Kidney tubule cell (primary cell): ENCODE results near the gene PIKFYVE.
A peak's percentile ranks its signal among the peaks of the same experiment; 100 is the strongest.
"Not testable (repeated sequence)": the region's sequence is repeated elsewhere in the genome, so short reads cannot be mapped to it uniquely, and the experiment has no call there.

Experiments used
- DNase-seq: peaks from one replicate; pipeline ENCODE4 v3.0.0-alpha.2; 2018; ENCODE audit warnings: low spot score

The PIKFYVE gene

GRCh38 chr2:208254118-208254870, 11.8 kb upstream of the PIKFYVE start:
- DNase-seq = peak; percentile 76

- DNase-seq = peak; percentile 94
These were observed 11.0 kb upstream of the PIKFYVE start, which contains the start of gene IDH1 for GRCh38 chr2:208254871-208255556. Gene IDH1, minus strand, starts transcription at chr2:208255071. Its CDS starts 3,520 bp downstream, at chr2:208251551.

- no peak for DNase-seq
These were observed 10.4 kb upstream of the PIKFYVE start for GRCh38 chr2:208255557-208256106.

DNA sequence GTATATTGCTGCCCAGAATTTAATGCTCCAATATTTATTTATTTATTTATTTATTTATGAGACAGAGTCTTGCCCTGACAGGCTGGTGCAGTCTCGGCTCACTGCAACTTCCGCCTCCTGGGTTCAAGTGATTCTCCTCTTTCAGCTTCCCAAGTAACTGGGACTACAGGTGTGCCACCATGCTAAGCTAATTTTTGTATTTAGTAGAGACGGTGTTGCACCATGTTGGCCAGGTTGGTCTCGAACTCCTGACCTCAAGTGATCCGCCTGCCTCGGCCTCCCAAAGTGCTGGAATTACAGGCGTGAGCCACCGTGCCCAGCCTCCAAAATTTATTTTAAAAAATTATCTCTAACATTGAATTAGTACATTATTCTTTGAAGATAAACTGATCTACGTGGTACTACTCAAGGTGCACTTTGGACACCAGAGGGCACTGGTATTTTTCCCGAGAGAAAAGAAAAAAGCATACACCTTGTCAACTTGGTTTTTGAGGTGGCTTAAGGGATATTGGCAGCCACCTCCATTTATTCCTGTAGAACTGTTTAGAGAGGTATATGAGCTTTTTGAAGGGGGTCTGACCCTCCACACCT, 9.8 kb upstream of the PIKFYVE start:
- peak; percentile 22 for DNase-seq

DNA sequence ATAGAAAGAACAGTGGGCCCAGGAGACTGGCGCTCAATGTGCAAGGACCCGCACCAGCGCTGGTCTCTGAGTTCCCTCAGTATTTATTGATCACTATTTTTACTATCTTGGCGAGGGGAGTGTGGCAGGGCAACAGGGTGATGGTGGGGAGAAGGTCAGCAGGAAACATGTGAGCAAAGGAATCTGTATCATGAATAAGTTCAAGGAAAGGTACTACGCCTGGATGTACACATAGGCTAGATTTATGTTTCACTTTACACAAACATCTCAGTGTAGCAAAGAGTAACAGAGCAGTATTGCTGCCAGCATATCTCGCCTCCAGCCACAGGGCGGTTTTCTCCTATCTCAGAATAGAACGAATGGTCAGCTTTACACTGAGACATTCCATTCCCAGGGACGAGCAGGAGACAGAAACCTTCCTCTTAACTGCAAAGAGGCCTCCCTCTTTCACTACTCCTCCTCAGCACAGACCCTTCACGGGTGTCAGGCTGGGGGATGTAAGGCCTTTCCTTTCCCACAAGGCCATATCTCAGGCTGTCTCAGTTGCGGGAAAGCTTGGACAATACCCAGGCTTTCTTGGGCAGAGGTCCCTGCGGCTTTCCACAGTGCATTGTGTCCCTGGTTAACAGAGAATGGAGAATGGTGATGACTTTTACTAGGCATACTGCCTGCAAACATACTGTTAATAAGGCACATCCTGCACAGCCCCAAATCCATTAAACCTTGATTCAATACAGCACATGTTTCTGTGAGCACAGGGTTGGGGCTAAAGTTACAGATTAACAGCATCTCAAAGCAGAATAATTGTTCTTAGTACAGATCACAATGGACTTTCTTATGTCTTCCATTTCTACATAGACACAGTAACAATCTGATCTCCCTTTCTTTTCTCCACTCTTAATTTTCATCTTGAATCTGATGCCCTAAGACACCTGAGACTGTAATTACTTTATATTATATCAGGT, 8.9 kb upstream of the PIKFYVE start:
- DNase-seq = not testable (repeated sequence)

DNA sequence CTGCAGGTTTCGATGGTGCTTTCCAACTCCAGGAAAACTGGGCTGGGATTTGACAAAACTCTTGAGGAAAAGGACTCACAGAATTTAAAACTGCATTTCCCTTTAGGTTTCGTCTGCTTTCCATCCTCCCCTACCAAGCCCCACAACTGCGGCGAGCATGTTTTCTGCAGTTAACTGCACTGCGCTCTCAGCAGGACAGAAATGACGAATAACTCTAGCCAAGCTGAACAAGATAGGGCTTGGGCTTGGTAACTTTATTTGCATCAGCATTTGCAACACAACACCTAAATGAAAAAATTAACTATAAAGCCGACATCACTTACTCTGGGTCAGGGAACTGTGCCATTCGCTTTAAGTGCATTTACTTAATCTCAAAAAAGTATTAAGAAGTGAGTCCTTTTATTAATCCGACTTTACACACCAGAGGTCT, 669 bp upstream of the PIKFYVE start:
- peak; percentile 63 for DNase-seq

DNA sequence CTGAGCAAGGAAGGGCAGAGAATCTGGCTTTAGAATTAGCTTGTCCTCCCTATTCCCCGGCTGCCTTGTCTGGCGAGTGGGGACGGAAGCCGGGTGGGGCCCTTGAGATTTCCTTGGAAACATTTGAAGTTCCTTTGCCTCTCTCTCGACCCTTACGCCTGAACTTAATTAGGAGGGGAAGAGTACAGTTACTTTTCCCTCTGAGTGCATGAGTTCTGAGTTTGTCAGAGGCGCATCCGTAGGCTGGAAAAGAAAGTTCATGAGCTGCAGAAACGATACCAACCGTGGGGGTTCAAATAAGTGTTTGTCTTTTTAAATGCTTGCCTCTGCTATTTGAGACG, 468 bp downstream of the PIKFYVE start:
- no peak for DNase-seq

DNA sequence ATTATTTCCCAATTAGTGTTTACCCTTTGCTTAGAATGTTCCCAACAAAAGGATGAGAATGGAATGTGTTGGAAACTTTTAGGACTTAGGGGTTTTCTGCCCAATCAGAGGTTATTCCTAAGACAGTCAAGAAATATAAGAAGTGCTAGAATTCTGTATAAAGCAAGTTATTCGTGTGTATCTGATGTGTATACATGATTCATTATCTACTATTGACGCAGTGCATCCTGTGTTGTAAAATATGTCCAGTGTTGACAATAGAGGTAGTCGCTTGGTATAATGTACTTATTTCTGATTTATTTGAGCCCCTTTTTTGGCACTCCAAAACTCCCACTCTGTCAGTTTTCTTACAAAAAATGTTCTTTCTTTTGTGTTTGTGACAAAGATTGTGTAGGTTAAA, 881 bp downstream of the PIKFYVE start:
- DNase-seq = no peak

DNA sequence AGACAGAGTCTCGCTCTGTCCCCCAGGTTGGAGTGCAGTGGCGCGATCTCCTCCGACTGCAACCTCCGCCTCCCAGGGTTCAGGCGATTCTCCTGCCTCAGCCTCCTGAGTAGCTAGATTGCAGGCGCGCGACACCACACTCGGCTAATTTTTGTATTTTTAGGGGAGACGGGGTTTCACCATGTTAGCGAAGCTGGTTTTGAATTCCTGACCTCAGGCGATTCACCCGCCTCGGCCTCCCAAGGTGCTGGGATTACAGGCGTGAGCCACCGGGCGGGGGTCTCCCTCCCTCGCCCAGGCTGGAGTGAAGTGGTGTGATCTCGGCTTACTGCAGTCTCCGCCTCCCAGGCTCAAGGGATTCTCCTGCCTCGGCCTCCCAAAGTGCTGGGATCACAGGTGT, 1.5 kb downstream of the PIKFYVE start:
- DNase-seq = not testable (repeated sequence)

DNA sequence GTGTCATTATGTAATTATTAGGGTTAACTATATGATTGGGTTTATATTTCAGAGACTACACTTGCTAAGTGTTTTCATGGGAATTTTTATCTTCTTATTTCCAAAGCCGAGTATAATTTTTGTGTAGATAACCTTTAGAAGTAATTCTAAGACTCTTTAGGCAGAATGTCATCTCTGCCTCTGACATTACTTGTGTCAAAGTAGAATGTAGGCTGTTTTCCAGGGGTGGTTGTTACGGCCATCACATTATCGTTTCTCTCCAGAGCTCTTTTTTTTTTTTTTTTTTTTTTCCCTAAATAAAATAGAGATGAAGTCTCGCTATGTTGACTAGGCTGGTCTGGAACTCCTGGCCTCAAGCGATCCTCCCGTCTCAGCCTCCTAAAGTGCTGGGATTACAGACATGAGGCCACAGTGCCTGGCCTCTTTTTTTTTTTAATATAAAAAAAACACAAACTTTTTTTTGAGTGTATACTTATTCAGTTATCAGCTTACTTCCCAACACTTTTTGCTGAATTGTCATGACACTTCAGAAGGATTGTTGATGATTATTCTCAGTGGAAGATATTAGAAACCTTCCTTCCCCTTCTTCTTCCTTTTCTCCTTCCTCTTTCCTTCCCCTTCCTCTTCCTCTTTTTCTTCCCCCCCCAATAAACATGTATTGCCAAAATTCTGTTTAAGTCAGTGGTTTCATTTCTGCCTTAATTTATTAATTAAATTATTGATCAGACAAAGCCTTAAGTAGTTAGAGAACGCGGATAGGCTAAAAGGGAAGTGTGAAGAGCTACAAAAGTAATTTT, 2.3 kb downstream of the PIKFYVE start:
- no peak for DNase-seq

DNA sequence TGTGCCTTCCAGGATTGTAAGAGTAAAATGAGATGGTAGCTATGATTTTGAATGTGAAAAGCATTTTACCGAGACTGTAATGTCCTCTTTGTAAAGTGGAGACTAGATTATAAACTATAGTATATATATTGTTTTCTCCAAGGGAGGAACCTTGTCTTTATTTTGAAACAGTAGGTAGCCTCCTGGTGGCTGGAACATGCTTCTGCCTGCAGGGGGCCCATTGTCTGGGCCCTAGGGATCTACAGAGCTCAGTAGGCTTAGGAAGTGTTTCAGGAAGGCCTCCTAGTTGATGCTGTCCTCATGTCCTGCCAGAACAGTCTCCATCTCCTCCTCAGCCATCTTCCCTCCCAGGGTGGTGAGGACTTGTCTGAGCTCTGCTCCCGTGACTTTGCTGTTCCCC, 3.0 kb downstream of the PIKFYVE start:
- DNase-seq = no peak

DNA sequence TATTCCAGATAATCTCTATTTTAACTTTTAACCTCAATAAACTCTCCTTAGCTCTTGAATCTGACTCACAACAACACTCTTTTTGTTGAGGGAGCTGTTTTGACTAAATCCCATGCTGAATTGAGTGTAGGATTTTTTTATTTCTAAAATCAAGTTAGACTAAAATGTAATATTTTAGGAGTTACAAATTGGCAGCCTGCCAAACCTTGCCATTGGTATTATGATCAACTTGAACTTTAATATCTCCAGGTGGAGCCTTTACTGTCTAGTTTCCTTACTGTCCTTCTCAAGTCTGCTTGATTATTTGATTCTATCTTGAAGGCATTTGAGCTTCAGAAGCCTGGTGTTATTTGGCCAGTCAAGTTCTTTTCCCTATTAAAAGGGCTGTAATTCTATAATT, 8.7 kb downstream of the PIKFYVE start:
- DNase-seq = no peak

GRCh38 chr2:208278549-208278948, 12.5 kb downstream of the PIKFYVE start:
- DNase-seq = no peak

- DNase-seq = no peak
These were observed 13.2 kb downstream of the PIKFYVE start for GRCh38 chr2:208279236-208279635.

DNA sequence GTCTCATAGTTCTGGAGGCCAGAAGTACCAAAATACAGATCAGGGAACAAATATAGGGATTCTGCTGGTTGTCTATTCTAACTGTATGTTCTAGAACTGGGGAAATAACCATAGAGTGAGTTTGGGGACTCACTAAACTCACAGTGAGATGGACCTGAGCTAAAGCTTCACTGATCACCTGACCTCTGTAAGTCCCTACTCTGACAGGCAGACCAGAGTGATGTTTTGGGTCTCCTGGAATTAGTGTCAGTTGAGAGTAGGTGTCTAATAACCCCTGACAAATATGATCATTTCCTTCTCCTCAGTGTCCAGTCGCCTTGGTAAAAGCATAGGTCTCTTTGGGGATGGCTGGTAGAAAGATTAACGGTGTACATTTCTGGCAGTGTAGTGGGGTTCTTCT, 14.2 kb downstream of the PIKFYVE start:
- no peak for DNase-seq

- peak; percentile 9 for DNase-seq
These were observed 14.9 kb downstream of the PIKFYVE start for GRCh38 chr2:208280933-208281332.

- DNase-seq = no peak
These were observed 19.8 kb downstream of the PIKFYVE start for GRCh38 chr2:208285853-208286252.

GRCh38 chr2:208294482-208295024, 28.5 kb downstream of the PIKFYVE start:
- no peak for DNase-seq

GRCh38 chr2:208295834-208296233, 29.8 kb downstream of the PIKFYVE start:
- no peak for DNase-seq

DNA sequence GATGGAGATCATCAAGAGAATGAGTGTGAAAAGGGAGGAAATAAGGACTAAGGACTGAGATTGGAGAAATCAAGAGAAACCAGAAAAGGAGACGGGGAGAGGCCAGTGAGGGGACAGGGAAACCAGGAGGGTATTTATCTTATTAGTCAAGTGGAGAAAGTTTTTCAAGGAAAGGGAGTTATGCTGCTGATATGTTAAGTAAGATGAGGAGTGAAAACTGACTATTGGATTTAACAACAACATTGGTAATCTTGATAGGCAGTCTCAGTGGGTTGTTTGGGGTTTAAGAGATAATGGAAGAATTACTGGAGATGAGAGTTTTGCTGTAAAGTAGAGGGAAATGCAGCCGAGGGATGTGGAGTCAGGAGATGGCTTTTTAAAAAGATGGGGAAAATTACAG, 30.6 kb downstream of the PIKFYVE start:
- DNase-seq = no peak

DNA sequence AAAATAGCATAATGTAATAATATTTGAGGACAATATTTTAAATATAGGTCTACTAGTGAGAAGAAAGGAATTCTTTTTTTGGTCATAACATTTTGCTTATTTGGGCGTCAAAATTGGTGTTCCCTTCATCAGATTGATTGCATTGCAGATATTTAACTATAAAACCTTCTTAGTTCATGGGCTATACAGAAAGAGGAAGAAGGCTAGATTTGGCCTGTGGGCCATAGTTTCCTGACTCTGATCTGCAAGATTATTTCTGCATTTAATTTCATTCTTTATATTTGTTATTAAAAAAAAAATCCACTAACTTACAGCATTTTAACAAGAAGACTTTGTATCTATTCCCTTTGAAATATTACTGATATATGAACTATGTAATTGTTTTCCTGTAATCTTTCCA, 31.9 kb downstream of the PIKFYVE start:
- DNase-seq = no peak
